CD4-positive, alpha-beta T cell treated with Interleukin-6 for 4 hours (primary cell): Measurements from ENCODE around the gene UBE2K.
"Not testable (repeated sequence)": the region's sequence is repeated elsewhere in the genome, so short reads cannot be mapped to it uniquely, and the experiment has no call there.

Source experiments
- DNase-seq: peaks from one replicate; pipeline ENCODE4 v3.0.0-alpha.2; 2020; ENCODE audit warnings: mixed read lengths

UBE2K gene

DNA sequence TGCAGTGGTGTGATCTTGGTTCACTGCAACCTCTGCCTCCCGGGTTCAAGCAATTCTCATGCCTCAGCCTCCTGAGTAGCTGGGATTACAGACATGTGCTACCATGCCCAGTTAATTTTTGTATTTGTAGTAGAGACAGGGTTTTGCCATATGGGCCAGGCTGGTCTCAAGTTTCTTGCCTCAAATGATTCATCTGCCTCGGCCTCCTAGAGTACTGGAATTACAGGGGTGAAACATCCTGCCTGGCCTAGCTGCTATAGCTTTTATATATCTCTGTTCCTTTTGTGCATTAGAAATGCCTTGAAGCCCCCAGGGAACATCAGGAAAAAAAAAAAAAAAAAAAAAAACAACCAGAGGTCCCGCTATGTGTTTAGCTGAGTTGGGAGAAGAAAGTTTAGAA lies 34.8 kb downstream of the UBE2K start:
- DNase-seq, result no peak

DNA sequence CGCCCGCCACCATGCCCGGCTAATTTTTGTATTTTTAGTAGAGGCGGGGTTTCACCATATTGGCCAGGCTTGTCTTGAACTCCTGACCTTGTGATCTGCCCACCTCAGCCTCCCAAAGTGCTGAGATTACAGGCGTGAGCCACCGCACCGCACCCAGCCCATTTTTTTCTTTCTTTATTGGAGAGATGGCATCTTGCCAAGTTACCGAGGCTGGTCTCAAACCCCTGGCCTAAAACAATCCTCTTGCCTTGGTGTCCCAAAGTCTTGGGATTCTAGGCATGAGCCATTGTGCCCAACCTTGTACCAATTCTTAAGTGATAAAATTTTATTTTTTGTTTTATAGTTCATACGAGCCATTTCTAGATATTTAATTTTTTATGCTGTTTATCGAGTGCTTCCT lies 41.7 kb downstream of the UBE2K start:
- not testable (repeated sequence) for DNase-seq

DNA sequence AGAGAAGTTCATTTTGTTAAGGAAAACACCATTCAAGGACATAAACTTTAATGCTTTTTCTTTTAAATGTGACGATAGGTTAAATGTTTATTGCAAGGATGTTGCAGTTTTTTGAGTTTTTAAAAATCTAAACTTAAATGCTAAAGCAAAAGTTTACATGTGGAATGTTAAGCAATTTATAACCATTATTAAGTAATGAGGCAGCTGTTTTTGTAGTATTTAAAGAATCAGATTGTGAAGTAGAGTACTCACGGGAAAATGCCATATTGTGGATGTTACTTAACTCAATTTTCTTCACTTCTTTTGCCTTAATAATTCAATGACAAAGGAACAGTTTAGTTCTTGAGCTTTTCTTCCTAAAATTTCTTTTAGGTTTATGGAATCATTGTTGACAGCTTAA lies 43.5 kb downstream of the UBE2K start:
- DNase-seq, result no peak

GRCh38 chr4:39745920-39746319 lies 48.0 kb downstream of the UBE2K start:
- no peak for DNase-seq

- DNase-seq, result no peak
Measured at GRCh38 chr4:39750216-39750615, 52.3 kb downstream of the UBE2K start.

DNA sequence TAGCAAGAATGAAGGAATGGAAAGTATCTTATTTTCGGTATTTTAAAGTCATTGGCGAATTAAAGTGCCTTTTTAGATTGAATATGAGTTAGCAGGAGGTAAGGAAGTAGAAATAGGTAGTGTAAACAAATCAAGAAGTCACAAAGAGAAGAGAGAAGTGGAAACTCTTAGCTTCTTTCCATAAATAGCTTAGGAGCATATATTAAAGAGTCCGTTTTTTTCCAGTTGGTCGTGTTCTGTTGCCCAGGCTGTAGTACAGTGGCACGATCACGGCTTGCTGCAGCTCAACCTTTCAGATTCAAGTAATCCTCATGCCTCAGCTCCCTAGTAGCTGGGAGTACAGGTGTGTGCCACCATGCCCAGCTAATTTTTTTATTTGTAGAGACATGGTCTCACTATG lies 56.4 kb downstream of the UBE2K start:
- DNase-seq, result no peak

GRCh38 chr4:39756159-39756558 lies 58.2 kb downstream of the UBE2K start:
- no peak for DNase-seq

DNA sequence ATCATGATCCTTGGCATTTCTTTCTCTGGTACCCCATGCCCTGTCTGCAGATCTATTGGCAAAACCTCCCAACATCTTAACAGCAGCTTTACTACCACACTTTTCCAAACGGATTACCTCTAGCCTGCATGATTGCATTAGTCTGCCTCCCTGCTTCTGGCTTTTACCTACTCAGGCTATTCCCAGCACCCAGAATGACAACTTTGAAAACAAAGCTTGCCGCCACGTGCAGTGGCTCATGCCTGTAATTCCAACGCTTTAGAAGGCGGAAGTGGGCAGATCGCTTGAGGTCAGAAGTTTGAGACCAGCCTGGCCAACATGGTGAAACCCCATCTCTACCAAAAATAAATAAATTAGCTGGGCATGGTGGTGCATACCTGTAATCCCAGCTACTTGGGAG lies 60.2 kb downstream of the UBE2K start:
- no peak for DNase-seq

DNA sequence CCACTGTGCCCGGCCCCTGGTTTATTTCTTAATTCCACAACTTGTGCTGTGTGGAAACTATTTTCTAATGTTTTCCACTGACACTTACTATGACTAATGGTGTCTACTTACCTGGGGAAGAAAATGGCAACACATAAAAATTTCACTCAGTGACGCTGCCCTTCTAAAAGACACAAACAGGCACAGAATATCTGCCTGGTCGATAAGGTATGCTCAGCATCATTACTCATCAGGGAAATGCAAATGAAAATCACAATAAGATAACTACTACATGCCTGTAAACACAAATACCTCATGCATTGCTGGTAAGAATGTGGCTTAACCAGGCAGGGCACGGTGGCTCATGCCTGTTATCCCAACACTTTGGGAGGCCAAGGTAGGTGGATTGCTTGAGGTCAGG lies 61.6 kb downstream of the UBE2K start:
- DNase-seq, result no peak

GRCh38 chr4:39761005-39761667 lies 63.2 kb downstream of the UBE2K start:
- DNase-seq, result no peak

DNA sequence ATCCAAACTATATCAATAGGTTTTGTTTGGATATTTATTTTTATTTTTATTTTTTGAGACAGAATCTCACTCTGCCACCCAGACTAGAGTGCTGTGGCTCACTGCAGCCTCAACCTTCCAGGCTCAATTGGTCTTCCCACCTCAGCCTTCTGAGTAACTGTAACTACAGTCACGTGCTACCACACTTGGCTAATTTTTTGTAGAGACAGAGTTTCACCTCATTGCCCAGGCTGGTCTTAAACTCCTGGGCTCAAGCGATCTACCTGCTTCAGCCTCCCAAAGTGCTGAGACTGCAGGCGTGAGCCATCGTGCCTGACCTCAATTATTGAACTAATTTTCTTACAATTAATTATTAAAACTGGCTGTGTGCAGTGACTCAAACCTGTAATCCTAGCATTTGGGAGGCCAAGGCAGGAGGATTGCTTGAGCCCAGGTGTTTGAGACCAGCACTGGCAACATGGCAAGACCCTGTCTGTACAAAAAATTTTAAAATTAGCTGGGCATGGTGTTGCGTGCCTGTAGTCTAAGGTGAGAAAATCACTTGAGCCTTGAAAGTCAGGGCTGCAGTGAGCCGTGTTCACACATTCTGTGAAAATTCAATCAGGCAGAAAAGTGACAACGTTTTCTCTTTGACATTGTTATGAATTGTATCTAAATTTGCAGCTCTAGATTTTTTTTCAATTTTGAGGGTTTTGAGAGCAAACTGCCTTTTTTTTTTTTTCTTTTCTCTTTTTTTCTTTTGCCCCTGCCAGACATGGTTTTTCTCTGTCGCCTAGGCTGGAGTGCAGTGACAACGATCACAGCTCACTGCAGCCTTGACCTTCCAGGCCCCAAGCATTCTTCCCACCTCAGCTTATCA lies 66.0 kb downstream of the UBE2K start:
- DNase-seq, result no peak

DNA sequence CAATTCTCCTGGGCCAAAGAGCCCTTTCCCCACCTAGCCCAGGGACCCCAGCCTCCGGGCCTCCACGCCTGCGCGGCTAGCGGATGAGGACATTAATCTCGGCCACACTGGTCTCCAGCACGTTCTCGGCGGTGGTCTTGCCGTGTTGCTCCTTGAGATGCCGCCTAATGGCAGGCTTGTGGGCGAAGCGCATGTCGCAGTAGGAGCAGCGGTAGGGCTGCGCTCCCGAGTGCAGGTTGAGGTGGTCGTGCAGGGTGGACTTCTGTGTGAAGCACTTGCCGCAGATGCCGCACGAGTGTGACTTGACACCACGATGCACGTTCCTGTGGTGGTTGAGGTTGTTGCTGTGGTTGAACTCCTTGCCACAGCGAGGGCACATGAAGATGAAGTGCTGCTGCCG lies 72.1 kb downstream of the UBE2K start:
- no peak for DNase-seq

DNA sequence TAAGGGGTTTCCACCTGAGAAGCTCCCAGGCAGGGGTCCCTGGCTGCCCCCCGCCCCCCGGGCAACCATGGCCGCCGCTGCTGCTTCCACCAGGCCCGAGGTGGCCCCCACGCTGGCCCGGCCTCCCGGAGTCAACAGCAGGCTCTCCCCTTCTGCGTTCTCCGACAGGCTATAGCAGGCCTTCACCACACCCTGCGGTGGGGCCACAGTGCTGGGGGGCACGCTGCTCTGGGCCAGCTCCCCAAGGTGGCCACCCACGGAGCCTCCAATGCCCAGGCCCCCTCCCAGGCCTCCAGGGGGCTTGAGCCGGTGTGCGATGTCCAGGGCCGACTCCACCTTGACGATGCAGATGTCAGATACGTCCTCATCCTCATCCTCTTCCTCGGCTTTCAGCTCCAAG lies 72.5 kb downstream of the UBE2K start:
- DNase-seq, result no peak

- no peak for DNase-seq
Measured at GRCh38 chr4:39770969-39771724, 73.2 kb downstream of the UBE2K start.

- DNase-seq, result not testable (repeated sequence)
Measured at GRCh38 chr4:39781988-39782387, 84.1 kb downstream of the UBE2K start.

GRCh38 chr4:39785083-39785482 lies 87.1 kb downstream of the UBE2K start:
- no peak for DNase-seq

DNA sequence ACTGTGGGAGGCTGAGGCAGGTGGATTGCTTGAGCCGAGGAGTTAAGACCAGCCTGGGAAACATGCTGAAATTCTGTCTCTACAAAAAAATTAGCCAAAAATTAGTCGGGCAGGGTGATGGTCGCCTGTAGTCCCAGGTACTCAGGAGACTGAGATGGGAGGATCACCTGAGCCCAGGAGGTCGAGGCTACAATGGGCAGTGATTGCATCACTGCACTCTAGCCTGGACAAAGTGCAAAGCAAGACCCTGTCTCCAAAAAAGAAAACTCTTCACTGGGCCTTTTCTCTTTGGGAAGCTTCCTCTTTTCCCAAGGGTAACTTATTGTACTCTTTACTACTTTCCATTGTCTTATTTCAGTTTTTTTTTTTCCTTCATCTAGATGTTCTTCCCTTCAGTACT lies 88.9 kb downstream of the UBE2K start:
- no peak for DNase-seq

DNA sequence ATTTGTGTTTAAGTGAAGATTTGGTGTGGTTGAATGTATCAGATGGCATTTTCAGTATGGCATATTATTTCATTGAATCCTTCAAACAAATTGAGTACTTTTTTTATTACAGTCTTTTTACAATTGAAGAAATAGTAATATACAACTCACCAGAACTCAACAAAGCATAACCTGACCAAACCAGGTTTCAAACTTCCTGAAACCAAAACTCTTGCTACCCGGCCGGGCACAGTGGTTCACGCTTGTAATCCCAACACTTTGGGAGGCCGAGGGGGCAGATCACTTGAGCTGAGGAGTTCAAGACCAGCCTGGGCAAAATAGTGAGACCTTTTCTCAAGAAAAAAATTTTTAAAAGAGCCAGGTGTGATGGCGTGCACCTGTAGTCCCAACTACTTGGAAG lies 94.2 kb downstream of the UBE2K start:
- DNase-seq, result no peak

DNA sequence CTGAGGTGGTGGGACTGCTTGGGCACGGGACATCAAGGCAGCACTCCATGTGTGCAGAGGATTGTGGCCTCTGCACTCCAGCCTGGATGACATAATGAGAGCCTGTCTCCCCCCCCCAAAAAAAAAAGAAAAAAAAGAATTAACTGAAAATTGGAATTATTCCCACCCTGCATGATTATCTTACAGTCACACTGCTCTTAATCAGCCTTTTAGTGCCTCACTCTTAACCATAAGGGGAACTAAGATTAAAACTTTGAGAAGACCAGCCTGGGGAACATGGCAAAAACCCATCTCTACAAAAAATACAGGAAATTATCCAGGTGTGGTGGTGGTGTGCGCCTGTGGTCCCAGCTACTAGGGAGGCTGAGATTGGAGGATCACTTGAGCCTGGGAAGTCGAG lies 94.6 kb downstream of the UBE2K start:
- no peak for DNase-seq

DNA sequence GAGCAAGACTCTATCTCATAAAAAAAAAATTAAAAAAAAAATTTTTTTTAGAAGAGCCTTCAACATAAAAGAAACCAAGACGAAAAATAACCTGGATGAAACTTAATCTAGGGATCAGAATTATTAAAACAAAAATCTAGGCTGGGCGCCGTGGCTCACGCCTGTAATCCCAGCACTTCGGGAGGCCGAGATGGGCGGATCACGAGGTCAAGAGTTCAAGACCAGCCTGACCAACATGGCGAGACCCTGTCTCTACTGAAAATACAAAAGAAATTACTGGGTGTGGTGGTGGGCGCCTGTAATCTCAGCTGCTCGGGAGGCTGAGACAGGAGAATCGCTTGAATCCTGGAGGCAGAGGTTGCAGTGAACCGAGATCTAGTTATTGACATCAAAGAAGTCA lies 95.0 kb downstream of the UBE2K start:
- not testable (repeated sequence) for DNase-seq

GRCh38 chr4:39802005-39802404 lies 104.1 kb downstream of the UBE2K start:
- no peak for DNase-seq

GRCh38 chr4:39808231-39808749 lies 110.4 kb downstream of the UBE2K start:
- no peak for DNase-seq

DNA sequence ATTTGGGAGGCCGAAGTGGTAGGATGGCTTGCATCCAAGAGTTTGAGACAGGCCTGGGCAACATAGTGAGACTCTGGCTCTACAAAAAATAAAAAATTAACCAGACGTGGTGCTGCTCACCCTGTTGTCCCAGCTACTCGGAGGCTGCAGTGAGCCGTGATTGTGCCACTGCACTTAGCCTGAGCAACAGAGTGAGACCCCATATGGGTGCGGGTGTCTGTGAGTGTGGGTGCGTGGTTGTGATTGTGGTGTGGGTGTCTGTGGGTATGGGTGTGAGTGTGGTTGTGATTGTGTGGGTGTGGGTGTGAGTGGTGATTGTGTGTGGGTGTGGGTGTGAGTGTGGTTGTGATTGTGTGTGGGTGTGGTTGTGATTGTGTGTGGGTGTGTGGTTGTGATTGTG lies 114.6 kb downstream of the UBE2K start:
- DNase-seq, result no peak

DNA sequence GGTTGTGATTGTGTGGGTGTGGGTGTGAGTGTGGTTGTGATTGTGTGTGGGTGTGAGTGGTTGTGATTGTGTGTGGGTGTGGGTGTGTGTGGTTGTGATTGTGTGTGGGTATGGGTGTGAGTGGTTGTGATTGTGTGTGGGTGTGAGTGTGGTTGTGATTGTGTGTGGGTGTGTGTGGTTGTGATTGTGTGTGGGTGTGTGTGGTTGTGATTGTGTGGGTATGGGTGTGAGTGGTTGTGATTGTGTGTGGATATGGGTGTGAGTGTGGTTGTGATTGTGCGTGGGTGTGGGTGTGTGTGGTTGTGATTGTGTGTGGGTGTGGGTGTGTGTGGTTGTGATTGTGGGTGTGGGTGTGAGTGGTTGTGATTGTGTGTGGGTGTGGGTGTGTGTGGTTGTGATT lies 115.1 kb downstream of the UBE2K start:
- not testable (repeated sequence) for DNase-seq
